SU-DHL-6 (cell line): Measurements from ENCODE around the gene PSMF1.

Source experiments
- H2AFZ ChIP-seq: fragments of 200-600 bp; sonication (generic); 2 replicates; pipeline ENCODE4 v1.6.1; 2014; ENCODE audit warnings: low read depth, mild to moderate bottlenecking, moderate library complexity, mixed read lengths, antibody characterized with exemption, low read length; ENCODE audit not compliant: severe bottlenecking
- H3F3A ChIP-seq: fragments of 200-600 bp; shearing (Covaris generic); 2 replicates; pipeline ENCODE4 v1.6.0; 2016; ENCODE audit warnings: antibody characterized with exemption, mild to moderate bottlenecking; ENCODE audit not compliant: insufficient read depth
- H3K27ac ChIP-seq: fragments of 200-600 bp; sonication (generic); 2 replicates; pipeline ENCODE4 v1.5.1; 2016; ENCODE audit warnings: low read depth, mild to moderate bottlenecking, low read length, moderate library complexity, mixed read lengths
- H3K27me3 ChIP-seq: fragments of 200-600 bp; sonication (generic), shearing (Covaris generic); 2 replicates; pipeline ENCODE4 v1.6.0; 2014; ENCODE audit warnings: mild to moderate bottlenecking, low read length
- H3K36me3 ChIP-seq: fragments of 200-600 bp; sonication (generic); 2 replicates; pipeline ENCODE4 v1.6.1; 2014; ENCODE audit warnings: mild to moderate bottlenecking, low read length, mixed read lengths
- H3K4me2 ChIP-seq: fragments of 300-600, 200-600 bp; shearing (Covaris generic), sonication (generic); 2 replicates; pipeline ENCODE4 v1.6.0; 2014; ENCODE audit warnings: low read length, low read depth, mild to moderate bottlenecking; ENCODE audit not compliant: poor library complexity, severe bottlenecking
- H3K4me3 ChIP-seq: fragments of 200-600 bp; sonication (generic); 2 replicates; pipeline ENCODE4 v1.5.1; 2014; ENCODE audit warnings: antibody characterized with exemption, low read length, mild to moderate bottlenecking, mixed read lengths; ENCODE audit not compliant: insufficient read depth, poor library complexity, severe bottlenecking
- H3K79me2 ChIP-seq: fragments of 200-600 bp; sonication (generic); 2 replicates; pipeline ENCODE4 v1.6.1; 2014; ENCODE audit warnings: mild to moderate bottlenecking, low read length, moderate library complexity; ENCODE audit not compliant: insufficient read depth
- H3K9ac ChIP-seq: fragments of 200-600 bp; sonication (generic); 2 replicates; pipeline ENCODE4 v1.7.0; 2014; ENCODE audit warnings: mild to moderate bottlenecking, low read length
- H3K9me2 ChIP-seq: fragments of 200-600 bp; sonication (generic); replicated peaks from 2 replicates; pipeline ENCODE4 v1.6.1; 2014; ENCODE audit warnings: low read length; ENCODE audit not compliant: insufficient read depth
- H3K9me3 ChIP-seq: fragments of 200-600 bp; sonication (generic); 2 replicates; pipeline ENCODE4 v1.6.1; 2014; ENCODE audit warnings: low read length, mixed read lengths; ENCODE audit not compliant: insufficient read depth
- H4K20me1 ChIP-seq: fragments of 200-600 bp; sonication (generic); 2 replicates; pipeline ENCODE4 v1.6.1; 2014; ENCODE audit warnings: low read depth, mild to moderate bottlenecking, antibody characterized with exemption, low read length, moderate library complexity, mixed read lengths
- CTCF ChIP-seq: fragments of 200-600 bp; sonication (generic); IDR thresholded peaks from one replicate; pipeline ENCODE4 v1.5.1; 2017; ENCODE audit warnings: antibody characterized with exemption, mild to moderate bottlenecking, low read length, moderate library complexity; ENCODE audit not compliant: insufficient read depth, poor library complexity, severe bottlenecking
- EZH2phosphoT487 ChIP-seq: fragments of 200-600 bp; sonication (generic), shearing (Covaris generic); conservative IDR thresholded peaks from 2 replicates; pipeline ENCODE4 v1.6.1; 2018; ENCODE audit warnings: mild to moderate bottlenecking, antibody characterized with exemption, low read length, moderate library complexity, mixed read lengths

The PSMF1 gene

GRCh38 chr20:1204113-1204512 is 85.7 kb downstream of the PSMF1 start:
- H3F3A ChIP-seq = no peaks in the 10 kb centered on the region
- H4K20me1 ChIP-seq = no peaks in the 10 kb centered on the region

GRCh38 chr20:1204576-1204975 is 86.2 kb downstream of the PSMF1 start:
- Histone ChIP-seq H2AFZ (no peak overlapping the region), H3F3A (no peaks in the 10 kb centered on the region), H3K9ac (no peak overlapping the region), H4K20me1 (no peaks in the 10 kb centered on the region), H3K9me3 (no peaks in the 10 kb centered on the region), H3K4me3 (no peak overlapping the region), H3K27me3 (no peaks in the 10 kb centered on the region), H3K4me2 (no peak overlapping the region), H3K9me2 (no peaks in the 10 kb centered on the region), H3K79me2 (no peaks in the 10 kb centered on the region), H3K36me3 (no peaks in the 10 kb centered on the region), H3K27ac (no peak overlapping the region)
- no peak for TF ChIP-seq EZH2phosphoT487

More at GRCh38 chr20:1204113-1204512, 85.7 kb downstream of the PSMF1 start:
- Histone ChIP-seq H3K9ac (no peak overlapping the region), H3K36me3 (no peaks in the 10 kb centered on the region), H3K79me2 (no peaks in the 10 kb centered on the region), H3K9me2 (no peaks in the 10 kb centered on the region), H3K27me3 (no peaks in the 10 kb centered on the region), H3K4me2 (no peak overlapping the region), H2AFZ (no peak overlapping the region), H3K9me3 (no peaks in the 10 kb centered on the region), H3K4me3 (no peak overlapping the region), H3K27ac (no peak overlapping the region)
- TF ChIP-seq EZH2phosphoT487 (no peak), CTCF (no peak)

- no peaks in the 10 kb centered on the region for H3K27me3 ChIP-seq
- no peak for TF ChIP-seq CTCF
- TF ChIP-seq EZH2phosphoT487 = no peak
- H3K4me3 ChIP-seq = no peak overlapping the region
Observed at GRCh38 chr20:1205802-1206201, 87.4 kb downstream of the PSMF1 start.

GRCh38 chr20:1206366-1207148 is 88.2 kb downstream of the PSMF1 start:
- Histone ChIP-seq H3K4me2 (no peak overlapping the region), H2AFZ (no peak overlapping the region)

More at GRCh38 chr20:1205802-1206201, 87.4 kb downstream of the PSMF1 start:
- Histone ChIP-seq H3K79me2 (no peaks in the 10 kb centered on the region), H3K27ac (no peak overlapping the region), H3K4me2 (no peak overlapping the region), H2AFZ (no peak overlapping the region), H4K20me1 (no peaks in the 10 kb centered on the region), H3K9ac (no peak overlapping the region), H3K9me2 (no peaks in the 10 kb centered on the region), H3F3A (no peaks in the 10 kb centered on the region), H3K36me3 (no peaks in the 10 kb centered on the region), H3K9me3 (no peaks in the 10 kb centered on the region)

More at GRCh38 chr20:1206366-1207148, 88.2 kb downstream of the PSMF1 start:
- no peaks in the 10 kb centered on the region for H3K36me3 ChIP-seq
- no peak overlapping the region for H3K27ac ChIP-seq
- no peaks in the 10 kb centered on the region for H4K20me1 ChIP-seq
- H3K4me3 ChIP-seq = no peak overlapping the region
- no peaks in the 10 kb centered on the region for H3F3A ChIP-seq
- no peaks in the 10 kb centered on the region for H3K9me2 ChIP-seq
- H3K79me2 ChIP-seq = no peaks in the 10 kb centered on the region
- H3K27me3 ChIP-seq = no peaks in the 10 kb centered on the region
- TF ChIP-seq EZH2phosphoT487 (no peak), CTCF (no peak)
- no peak overlapping the region for H3K9ac ChIP-seq
- no peaks in the 10 kb centered on the region for H3K9me3 ChIP-seq
